ENCODE data around the gene EIF6.
"Not testable (repeated sequence)": the region's sequence is repeated elsewhere in the genome, so short reads cannot be mapped to it uniquely, and the experiment has no call there.

Gene EIF6

DNA sequence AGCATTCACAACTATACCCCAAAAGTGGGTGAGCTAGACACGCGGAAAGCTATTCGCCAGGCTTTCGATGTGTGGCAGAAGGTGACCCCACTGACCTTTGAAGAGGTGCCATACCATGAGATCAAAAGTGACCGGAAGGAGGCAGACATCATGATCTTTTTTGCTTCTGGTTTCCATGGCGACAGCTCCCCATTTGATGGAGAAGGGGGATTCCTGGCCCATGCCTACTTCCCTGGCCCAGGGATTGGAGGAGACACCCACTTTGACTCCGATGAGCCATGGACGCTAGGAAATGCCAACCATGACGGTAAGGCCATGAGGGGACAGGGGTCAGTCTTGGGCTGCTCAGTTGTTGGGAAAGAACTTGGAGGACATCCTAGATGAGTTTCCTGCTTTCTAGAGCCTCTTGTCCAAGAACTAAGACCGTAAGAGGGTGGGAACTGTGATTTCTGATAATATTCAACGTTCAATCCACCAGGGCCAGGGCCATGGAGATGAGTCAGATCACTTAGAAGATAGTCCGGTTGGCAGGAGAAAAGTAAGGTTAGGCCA, 30.0 kb downstream of the EIF6 start:
- DNase-seq (ENCODE audit: low read depth) = no peak

DNA sequence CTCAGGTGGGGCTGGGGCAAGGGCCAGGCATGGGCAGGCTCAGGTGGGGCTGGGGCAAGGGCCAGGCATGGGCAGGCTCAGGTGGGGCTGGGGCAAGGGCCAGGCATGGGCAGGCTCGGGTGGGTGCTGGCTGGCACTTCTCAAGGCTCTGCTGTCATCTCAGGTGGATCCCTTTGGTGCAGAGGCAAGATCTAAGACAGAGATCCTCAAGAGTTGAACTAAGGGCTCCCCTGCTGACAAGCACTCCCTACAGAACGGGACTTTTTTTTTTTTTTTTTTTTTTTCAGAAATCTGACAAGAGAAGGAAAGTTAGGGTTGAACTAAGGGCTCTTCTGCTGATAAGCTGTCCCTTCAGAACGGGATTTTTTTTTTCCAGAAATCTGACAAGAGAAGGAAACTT, 31.6 kb downstream of the EIF6 start:
- DNase-seq (ENCODE audit: low read depth) = no peak

DNA sequence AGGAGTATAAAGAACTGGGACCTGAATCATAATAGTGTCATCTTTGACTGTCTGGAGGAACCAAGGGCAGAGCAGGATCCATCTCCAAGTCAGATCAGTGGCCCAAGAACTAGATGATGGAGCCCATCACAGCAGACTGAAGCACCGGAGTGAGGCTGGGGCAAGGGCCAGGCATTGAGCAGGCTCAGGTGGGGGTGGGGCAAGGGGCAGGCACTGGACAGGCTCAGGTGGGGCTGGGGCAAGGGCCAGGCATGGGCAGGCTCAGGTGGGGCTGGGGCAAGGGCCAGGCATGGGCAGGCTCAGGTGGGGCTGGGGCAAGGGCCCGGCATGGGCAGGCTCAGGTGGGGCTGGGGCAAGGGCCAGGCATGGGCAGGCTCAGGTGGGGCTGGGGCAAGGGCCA, 32.0 kb downstream of the EIF6 start:
- DNase-seq (ENCODE audit: low read depth) = not testable (repeated sequence)

DNA sequence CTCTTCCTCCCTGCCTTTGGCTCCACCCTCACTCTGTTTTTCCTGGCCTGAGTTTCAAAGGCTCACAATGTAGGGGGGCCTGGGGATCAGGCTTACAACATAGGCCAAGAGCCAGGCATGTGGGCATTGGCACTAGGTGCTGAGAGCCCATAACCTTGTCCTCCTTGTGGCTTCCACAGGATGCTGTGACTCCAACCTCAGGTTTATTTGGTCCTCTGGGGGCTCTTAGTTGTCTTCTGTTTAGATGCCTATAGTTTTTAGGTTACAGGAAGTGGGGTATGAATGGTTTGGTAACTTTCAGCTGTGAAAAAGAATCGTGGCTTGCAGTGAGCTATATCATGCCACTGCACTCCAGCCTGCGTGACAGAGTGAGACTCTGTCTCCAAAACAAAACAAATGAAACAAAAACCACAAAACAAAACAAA, 32.5 kb downstream of the EIF6 start:
- no peak for DNase-seq (ENCODE audit: low read depth)

DNA sequence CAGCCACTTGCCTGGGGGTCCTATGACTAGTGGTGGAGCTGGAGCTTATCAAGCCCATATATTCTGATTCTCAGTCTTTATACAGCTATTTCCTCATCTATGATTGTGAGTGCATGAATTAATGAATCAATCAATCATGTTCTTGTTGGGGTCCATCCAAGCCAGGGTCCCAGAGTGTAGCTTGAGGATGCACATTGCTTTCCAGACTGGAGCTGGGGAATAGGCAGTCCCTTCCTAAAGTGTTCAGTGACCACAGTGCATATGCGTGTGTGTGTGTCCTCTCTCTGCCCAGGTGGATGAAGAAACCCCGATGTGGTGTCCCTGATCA, 33.0 kb downstream of the EIF6 start:
- DNase-seq (ENCODE audit: low read depth) = no peak

DNA sequence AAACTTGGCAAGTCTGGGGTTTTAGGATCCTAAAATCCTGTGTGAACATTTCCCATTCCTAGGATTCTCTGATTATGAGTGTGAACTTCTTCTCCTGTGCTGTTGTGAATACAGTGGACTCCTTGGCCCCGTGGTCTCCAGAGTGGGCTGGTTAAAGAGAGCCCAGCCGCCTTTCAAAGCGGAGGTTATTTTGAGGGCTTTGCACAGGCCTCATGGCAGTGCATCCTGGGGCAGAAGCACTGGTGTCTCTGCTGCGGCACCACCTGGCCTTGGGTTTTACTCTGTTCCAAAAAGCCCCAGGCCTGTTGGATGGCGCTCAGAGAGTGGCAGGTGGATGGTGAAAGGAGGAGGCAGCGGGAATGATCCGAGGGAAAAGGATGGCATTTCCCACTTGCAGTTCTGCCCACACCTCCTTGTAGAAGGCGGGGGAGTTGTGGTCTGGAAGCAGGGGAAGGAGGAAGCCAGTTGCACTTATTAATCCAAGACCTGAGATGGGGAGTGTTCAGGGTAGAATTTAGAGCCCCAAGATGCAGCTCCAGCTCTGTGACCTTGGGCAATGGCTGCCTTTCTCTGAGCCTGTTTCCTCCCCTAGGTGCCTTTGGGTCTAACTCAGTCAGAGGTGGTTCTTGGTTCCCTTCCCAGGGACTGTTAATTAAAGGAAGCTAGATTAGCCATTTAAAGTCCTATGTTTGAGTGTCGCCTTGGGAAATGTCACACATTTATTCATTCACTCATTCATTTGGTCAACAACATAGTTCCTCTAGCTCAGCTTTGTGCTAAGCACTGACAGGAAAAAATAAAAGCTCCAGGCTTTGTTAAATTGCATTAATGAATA, 35.7 kb downstream of the EIF6 start:
- DNase-seq (ENCODE audit: low read depth) = no peak

DNA sequence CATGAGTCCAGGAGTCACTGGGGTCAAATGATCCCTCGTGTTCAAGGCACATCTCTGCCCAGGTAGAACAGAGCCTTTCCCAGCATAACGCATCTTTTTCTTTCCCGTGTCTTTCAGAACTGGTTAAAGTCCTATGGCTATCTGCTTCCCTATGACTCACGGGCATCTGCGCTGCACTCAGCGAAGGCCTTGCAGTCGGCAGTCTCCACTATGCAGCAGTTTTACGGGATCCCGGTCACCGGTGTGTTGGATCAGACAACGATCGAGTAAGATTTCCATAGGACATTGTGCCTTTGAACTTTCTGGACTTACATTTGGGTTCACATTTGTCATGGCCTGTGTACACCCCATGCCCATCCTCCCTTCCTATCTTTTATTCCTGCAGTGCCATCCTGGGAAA, 37.8 kb downstream of the EIF6 start:
- DNase-seq (ENCODE audit: low read depth) = no peak

DNA sequence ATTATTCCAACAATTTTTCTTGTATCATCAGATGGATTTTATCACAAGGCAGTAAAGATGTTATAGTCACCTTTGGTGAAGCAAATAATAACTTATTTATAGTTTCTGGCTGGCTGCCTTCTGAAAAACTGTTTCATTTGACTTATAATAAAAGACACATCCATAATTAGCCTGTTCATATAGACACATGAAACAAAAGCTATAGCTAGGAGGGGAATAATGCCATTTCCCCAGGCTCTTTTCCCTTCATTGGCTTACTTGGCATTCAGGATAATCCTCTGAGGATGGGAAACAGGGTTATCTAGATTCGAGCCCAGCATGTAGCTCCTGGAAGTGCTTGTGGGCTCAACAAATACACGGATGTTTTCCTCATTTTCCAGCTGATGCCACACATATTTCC, 40.6 kb downstream of the EIF6 start:
- no peak for DNase-seq (ENCODE audit: low read depth)

DNA sequence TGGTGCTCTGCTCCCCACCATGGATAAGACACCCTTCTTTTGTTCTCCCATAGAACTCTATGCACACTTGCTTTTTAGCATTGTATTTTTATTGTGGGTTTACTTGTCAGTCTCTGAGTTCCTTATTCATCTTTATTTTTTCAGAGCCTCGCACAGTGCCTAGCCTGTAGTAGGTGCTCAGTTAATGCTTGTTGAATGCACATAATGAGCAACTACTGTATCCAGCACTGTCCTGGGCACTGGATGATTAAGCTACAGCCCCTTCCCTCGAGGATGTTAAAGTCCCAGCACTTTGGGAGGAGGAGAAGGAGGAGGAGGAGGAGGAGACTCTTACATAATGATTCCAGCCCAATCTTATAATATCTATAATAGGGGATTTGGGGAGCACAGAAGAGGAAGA, 41.3 kb downstream of the EIF6 start:
- DNase-seq (ENCODE audit: low read depth) = no peak

DNA sequence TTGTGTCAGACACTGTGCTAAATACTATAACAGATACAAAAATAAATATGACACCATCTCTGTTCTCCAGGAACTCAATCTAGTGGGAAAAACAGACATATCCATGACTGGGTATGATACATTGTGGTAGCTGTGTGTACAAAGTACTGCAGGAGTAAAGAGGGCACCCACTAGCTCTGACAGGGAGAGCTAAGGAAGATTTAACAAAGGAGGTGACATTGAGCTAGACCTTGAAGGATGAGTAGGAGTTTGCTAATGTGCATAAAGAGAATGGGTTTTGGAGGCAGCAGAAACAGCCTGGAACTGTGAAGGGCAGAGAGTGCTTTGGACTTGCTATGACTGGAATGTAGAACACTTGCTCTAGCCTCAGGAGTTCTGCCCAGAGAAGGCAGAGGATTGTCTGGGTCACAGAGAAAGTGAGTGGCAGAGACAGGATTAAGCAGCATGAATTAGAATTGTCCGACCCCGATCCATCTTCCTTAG, 43.7 kb downstream of the EIF6 start:
- no peak for DNase-seq (ENCODE audit: low read depth)

DNA sequence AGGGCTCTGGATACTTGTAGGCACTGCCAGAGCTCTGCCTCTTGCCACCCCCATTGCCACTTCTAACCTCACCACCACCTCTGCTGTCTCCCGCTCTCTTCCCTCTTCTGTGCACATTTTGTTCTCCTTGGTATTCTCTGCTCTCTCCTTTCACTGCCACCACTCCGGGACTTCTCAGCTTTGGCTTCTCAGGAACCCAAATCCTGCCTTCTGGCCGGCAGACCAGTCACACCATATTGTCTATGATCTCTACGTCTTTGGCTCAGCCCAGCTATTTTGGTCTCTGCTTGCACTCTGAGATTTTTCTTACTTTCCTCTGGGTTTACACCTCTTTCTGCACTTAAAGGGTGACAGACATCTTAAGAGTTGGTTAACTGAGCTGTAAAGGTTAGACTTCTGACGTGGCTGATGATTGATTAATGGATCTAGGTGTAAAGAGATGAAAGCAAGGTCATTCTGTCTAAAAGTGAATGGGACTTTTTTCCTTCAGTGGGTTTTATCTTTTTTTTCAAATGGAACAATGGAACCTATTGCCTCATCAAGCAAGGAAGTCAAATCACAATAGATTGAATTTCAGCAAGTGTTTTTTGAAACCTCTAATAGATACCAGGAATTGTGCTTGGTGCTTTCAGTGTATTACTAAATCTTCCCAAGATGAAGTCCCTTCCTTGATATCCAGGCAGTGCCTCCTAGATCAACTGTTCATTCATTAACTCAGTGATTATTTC, 44.3 kb downstream of the EIF6 start:
- DNase-seq (ENCODE audit: low read depth) = no peak

DNA sequence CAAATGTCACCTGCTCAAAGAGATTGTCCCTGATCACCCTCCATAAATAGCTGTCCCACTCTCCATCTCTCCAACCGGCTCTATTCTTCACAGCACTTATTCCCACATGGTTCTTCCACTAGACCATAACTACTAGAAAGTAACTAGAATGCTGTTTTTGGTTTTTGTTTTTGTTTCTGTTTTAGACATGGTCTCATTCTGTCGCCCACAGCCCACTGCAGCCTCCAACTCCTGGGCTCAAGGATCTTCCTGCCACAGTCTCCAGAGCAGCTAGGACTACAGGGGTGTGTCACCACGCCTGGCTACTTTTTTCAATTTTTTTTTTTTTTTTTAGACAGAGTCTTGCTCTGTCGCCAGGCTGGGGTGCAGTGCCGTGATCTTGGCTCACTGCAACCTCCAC, 45.8 kb downstream of the EIF6 start:
- DNase-seq (ENCODE audit: low read depth) = no peak

DNA sequence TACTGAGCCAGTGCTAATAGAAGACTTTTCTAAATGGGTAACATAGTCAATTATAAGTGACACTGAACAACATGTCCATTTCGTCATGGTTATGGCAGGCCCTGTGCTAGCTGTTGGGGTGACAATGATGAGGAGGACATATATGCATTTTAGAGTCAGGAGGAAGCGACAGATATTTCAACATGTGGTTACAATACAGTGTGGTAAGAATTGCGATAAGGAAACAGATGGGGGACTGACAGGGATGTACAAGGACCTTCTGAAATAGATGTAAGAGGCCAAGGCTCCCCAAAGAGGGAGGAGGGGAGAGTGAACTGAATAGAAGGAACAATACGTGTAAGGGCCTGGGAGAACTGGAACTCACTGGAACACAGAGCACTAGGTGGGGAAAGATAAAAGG, 46.4 kb downstream of the EIF6 start:
- no peak for DNase-seq (ENCODE audit: low read depth)

DNA sequence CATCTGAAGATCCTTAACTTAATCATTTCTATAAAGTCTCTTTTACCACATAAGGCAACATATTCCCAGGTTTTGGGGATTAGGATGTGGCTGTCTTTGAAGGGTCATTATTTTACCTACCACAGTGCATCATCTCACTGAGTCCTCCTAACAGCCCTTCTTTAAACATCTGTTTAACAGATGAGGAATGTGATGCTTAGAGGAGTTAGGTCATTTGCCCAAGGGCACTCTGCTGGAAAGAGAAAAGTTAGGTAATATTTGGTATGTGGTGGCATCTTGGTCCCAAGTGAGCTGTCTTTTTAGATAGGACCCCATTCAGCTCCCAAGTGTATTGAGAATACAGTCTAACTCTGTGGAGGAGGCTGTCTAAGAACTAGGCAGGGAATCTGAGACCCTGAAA, 47.1 kb downstream of the EIF6 start:
- DNase-seq (ENCODE audit: low read depth) = no peak

DNA sequence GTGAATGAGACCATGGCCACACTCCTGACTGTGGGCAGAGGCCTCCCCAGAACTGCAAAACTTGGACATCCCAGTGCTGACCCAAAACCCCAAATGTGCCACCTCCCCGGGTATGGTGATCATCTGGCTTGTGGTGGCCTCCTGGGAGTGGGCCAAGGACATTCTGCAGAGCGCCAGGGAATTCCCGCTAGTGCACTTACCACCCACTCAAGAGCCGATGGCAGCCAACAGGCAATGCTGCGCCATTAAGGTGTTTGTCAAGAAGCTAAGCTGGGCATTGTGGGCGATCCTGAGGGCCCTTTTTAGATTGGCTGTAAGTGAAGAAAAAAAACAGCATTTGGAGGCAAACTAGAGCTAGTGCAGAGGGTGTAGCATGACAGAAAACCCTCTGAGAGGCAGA, 48.7 kb downstream of the EIF6 start:
- no peak for DNase-seq (ENCODE audit: low read depth)

DNA sequence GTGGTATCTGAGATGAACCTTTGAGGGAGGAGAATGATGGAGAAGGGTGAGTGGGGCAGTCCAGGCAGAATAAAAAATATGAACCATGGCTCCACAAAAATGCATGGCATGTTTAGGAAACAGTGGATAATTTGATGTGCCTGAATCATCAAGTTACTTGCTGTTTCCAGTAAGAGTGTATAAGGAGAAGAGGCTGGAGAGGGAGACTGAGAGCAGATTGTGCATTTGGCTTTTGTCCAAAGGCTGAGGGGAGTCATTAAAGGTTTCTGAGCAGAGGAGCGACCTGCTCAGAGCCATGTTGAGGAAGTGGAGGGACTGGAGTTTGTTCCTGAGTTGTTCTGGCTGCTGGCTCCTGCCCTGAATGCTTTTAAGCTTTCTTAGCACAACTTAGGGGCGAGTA, 52.0 kb downstream of the EIF6 start:
- peak; percentile 47 for DNase-seq (ENCODE audit: low read depth)

Measured in HS-5 (cell line).